CD4-positive, alpha-beta memory T cell (primary cell): ENCODE data around the gene SERINC3. TPM values are rescaled to one million over a fixed set of nuclear protein-coding genes. Genes with fewer than 3 reads are reported as not detected.

Experiments
- CTCF ChIA-PET: fragments of 350-600 bp; sonication (Branson Sonifier 250); formaldehyde crosslinking; loops from one replicate; lab custom pipeline; 2021; ENCODE audit warnings: inconsistent platforms; ENCODE audit not compliant: partially characterized antibody; lab: Charles Lee
- POLR2A ChIA-PET: fragments of 350-600 bp; sonication (Branson Sonifier 250); formaldehyde crosslinking; loops from one replicate; lab custom pipeline; 2021; ENCODE audit not compliant: partially characterized antibody; lab: Charles Lee
- DNase-seq, 5 donors: peaks; one replicate each; pipeline versions ENCODE4 v3.0.0 to v3.0.0-alpha.2; 2020 to 2022; ENCODE audit warnings: mixed read lengths in 1 of 5
- H3K27ac ChIP-seq: one replicate; pipeline ENCODE4 v1.7.0; 2013; ENCODE audit warnings: low read depth, low read length
- H3K27me3 ChIP-seq: 2 replicates; pipeline ENCODE4 v1.7.0; 2013; ENCODE audit warnings: mild to moderate bottlenecking, low read length, moderate library complexity; ENCODE audit not compliant: insufficient read depth
- H3K36me3 ChIP-seq: 2 replicates; pipeline ENCODE4 v1.7.0; 2013; ENCODE audit warnings: mild to moderate bottlenecking, low read length, moderate library complexity; ENCODE audit not compliant: insufficient read depth
- H3K4me1 ChIP-seq: 2 replicates; pipeline ENCODE4 v1.7.0; 2013; ENCODE audit warnings: mild to moderate bottlenecking, low read length, moderate library complexity; ENCODE audit not compliant: insufficient read depth
- H3K4me3 ChIP-seq, 2 donors: one replicate each; pipeline ENCODE4 v1.7.0; 2013; ENCODE audit warnings: low read length in 2 of 2, mild to moderate bottlenecking in 1 of 2
- H3K9me3 ChIP-seq, 2 donors: one replicate each; pipeline ENCODE4 v1.7.0; 2013; ENCODE audit warnings: low read length in 2 of 2, control low read depth in 1 of 2; ENCODE audit not compliant: control insufficient read depth in 1 of 2
- H3K27ac Mint-ChIP-seq, 7 donors: one replicate each; pipeline ENCODE4 v1.8.0; 2020 to 2021; ENCODE audit warnings: mixed read lengths in 7 of 7, mild to moderate bottlenecking in 6 of 7, inconsistent platforms in 3 of 7, moderate library complexity in 3 of 7
- H3K27me3 Mint-ChIP-seq, 2 donors: one replicate each; pipeline ENCODE4 v1.8.0; 2020 to 2021; ENCODE audit warnings: mixed read lengths in 2 of 2
- H3K36me3 Mint-ChIP-seq, 2 donors: one replicate each; pipeline ENCODE4 v1.8.0; 2020 to 2021; ENCODE audit warnings: mixed read lengths in 2 of 2, inconsistent platforms in 1 of 2, mild to moderate bottlenecking in 1 of 2
- H3K4me1 Mint-ChIP-seq, 4 donors: one replicate each; pipeline ENCODE4 v1.8.0; 2020 to 2021; ENCODE audit warnings: mixed read lengths in 4 of 4, mild to moderate bottlenecking in 1 of 4
- H3K4me3 Mint-ChIP-seq, 8 donors: one replicate each; pipeline ENCODE4 v1.8.0; 2020 to 2021; ENCODE audit warnings: mixed read lengths in 8 of 8, mild to moderate bottlenecking in 7 of 8, moderate library complexity in 6 of 8, inconsistent platforms in 3 of 8
- H3K9me3 Mint-ChIP-seq, 8 donors: one replicate each; pipeline ENCODE4 v1.8.0; 2020 to 2021; ENCODE audit warnings: mixed read lengths in 8 of 8, mild to moderate bottlenecking in 5 of 8, inconsistent platforms in 3 of 8, moderate library complexity in 1 of 8
- intact Hi-C: fragments of 100-400 bp; cut with micrococcal nuclease; formaldehyde crosslinking; loops from one replicate; pipeline ENCODE4 v1.15.1; 2023
- polyA plus RNA-seq, 2 donors: library from polyadenylated mRNA; unstranded; fragments of 300-500 nt; fragmentation: Illumina TruSeq; gene quantifications; one replicate each; pipeline ENCODE4 v1.2.3, GENCODE V29; 2021
- total RNA-seq, 2 experiments: library from RNA; stranded (reverse); gene quantifications; one replicate each; pipeline ENCODE4 v1.2.3, GENCODE V29; 2021

SERINC3 gene
- total and polyA plus RNA-seq, 4 experiments from 2014 or later = 84.8 to 212 (median 137) TPM

- Histone ChIP-seq H3K27me3 (no peaks in the 10 kb centered on the region), H3K36me3 (no peaks in the 10 kb centered on the region), H3K4me1 (no peaks in the 10 kb centered on the region), H3K27ac (no peak overlapping the region), H3K4me3 (no peak overlapping the region), H3K9me3 (no peaks in the 10 kb centered on the region)
- Mint-ChIP-seq H3K4me3 (no peak overlapping the region), H3K4me1 (no peaks in the 10 kb centered on the region), H3K27me3 (peaks cover 2 to 6% of the 10 kb centered on the region in 2 donors), H3K36me3 (no peaks in the 10 kb centered on the region), H3K27ac (no peak overlapping the region), H3K9me3 (no peaks in the 10 kb centered on the region)
- ChIA-PET POLR2A (no interaction called here), CTCF (no interaction called here)
- DNase-seq = no peak
- intact Hi-C loops = no loop called here
Measured at GRCh38 chr20:44450281-44450889, 71.5 kb downstream of the SERINC3 start.

- Histone ChIP-seq H3K9me3 (no peaks in the 10 kb centered on the region), H3K4me3 (no peak overlapping the region), H3K36me3 (no peaks in the 10 kb centered on the region), H3K4me1 (no peaks in the 10 kb centered on the region), H3K27ac (no peak overlapping the region), H3K27me3 (no peaks in the 10 kb centered on the region)
- CTCF ChIA-PET = no interaction called here
- no peak for DNase-seq
- H3K27ac Mint-ChIP-seq = no peak overlapping the region
- H3K36me3 Mint-ChIP-seq = no peaks in the 10 kb centered on the region
- POLR2A ChIA-PET = no interaction called here
- no peaks in the 10 kb centered on the region for H3K4me1 Mint-ChIP-seq
- intact Hi-C loops = no loop called here
- H3K9me3 Mint-ChIP-seq = no peaks in the 10 kb centered on the region
- H3K4me3 Mint-ChIP-seq = no peak overlapping the region
- H3K27me3 Mint-ChIP-seq = peaks cover 4 to 7% of the 10 kb centered on the region in 2 donors
Measured at GRCh38 chr20:44449864-44450263, 72.0 kb downstream of the SERINC3 start.

GRCh38 chr20:44448753-44449546, 72.9 kb downstream of the SERINC3 start:
- CTCF ChIA-PET = no interaction called here
- Histone ChIP-seq H3K4me1 (no peaks in the 10 kb centered on the region), H3K27ac (no peak overlapping the region), H3K36me3 (no peaks in the 10 kb centered on the region), H3K9me3 (no peaks in the 10 kb centered on the region), H3K4me3 (no peak overlapping the region), H3K27me3 (no peaks in the 10 kb centered on the region)
- POLR2A ChIA-PET = no interaction called here
- Mint-ChIP-seq H3K36me3 (no peaks in the 10 kb centered on the region), H3K27ac (no peak overlapping the region), H3K4me3 (no peak overlapping the region), H3K27me3 (peaks cover 4 to 7% of the 10 kb centered on the region in 2 donors), H3K4me1 (no peaks in the 10 kb centered on the region), H3K9me3 (no peaks in the 10 kb centered on the region)
- intact Hi-C loops = no loop called here
- DNase-seq = no peak

GRCh38 chr20:44447827-44448419, 73.9 kb downstream of the SERINC3 start:
- Mint-ChIP-seq H3K27ac (no peak overlapping the region), H3K4me3 (no peak overlapping the region), H3K4me1 (no peaks in the 10 kb centered on the region), H3K36me3 (no peaks in the 10 kb centered on the region), H3K27me3 (peaks cover 4 to 5% of the 10 kb centered on the region in 2 donors), H3K9me3 (no peaks in the 10 kb centered on the region)
- CTCF ChIA-PET = no interaction called here
- H3K9me3 ChIP-seq = no peaks in the 10 kb centered on the region
- POLR2A ChIA-PET = no interaction called here
- intact Hi-C loops = no loop called here
- no peaks in the 10 kb centered on the region for H3K36me3 ChIP-seq
- no peak for DNase-seq
- H3K27me3 ChIP-seq = no peaks in the 10 kb centered on the region
- H3K4me1 ChIP-seq = no peaks in the 10 kb centered on the region
- H3K27ac ChIP-seq = no peak overlapping the region
- H3K4me3 ChIP-seq = no peak overlapping the region

Other genes with a start within 250 kb of the SERINC3 start
- gene FITM2, start 210.9 kb downstream of the SERINC3 start, total RNA-seq = 1 to 10 TPM; 5.8 to 6.3 TPM
- 1 to 10 TPM in 1 of 2 donors, under 1 TPM in 1; 0.21 to 1.4 TPM for gene FITM2, start 210.9 kb downstream of the SERINC3 start, polyA plus RNA-seq
- not detected for gene R3HDML, start 185.0 kb downstream of the SERINC3 start, total RNA-seq
- not detected for gene R3HDML, start 185.0 kb downstream of the SERINC3 start, polyA plus RNA-seq
- gene HNF4A, start 166.4 kb downstream of the SERINC3 start, total RNA-seq = not detected
- gene HNF4A, start 166.4 kb downstream of the SERINC3 start, polyA plus RNA-seq = not detected
- gene TTPAL, start 46.2 kb downstream of the SERINC3 start, total RNA-seq = 10 to 100 TPM; 17.5 to 18.9 TPM
- gene TTPAL, start 46.2 kb downstream of the SERINC3 start, polyA plus RNA-seq = 10 to 100 TPM in 1 of 2 donors, 1 to 10 TPM in 1; 5.7 to 12.3 TPM
- gene PKIG, start 60.5 kb upstream of the SERINC3 start, total RNA-seq = 1 to 10 TPM in 1 of 2 experiments, under 1 TPM in 1; 0.36 to 1.1 TPM
- 1 to 10 TPM in 1 of 2 donors, under 1 TPM in 1; 0.71 to 1.1 TPM for gene PKIG, start 60.5 kb upstream of the SERINC3 start, polyA plus RNA-seq
- 10 to 100 TPM; 28.4 to 31.0 TPM for gene ADA, start 129.6 kb upstream of the SERINC3 start, total RNA-seq
- 10 to 100 TPM; 48.6 to 64.3 TPM for gene ADA, start 129.6 kb upstream of the SERINC3 start, polyA plus RNA-seq
- not detected for gene CCN5, start 193.3 kb upstream of the SERINC3 start, total RNA-seq
- gene CCN5, start 193.3 kb upstream of the SERINC3 start, polyA plus RNA-seq = not detected
- not detected for gene KCNK15, start 223.8 kb upstream of the SERINC3 start, total RNA-seq
- gene KCNK15, start 223.8 kb upstream of the SERINC3 start, polyA plus RNA-seq = not detected